DOHH2 (cell line): Measurements from ENCODE around the gene SLC29A3.

ENCODE experiments used
- H3F3A ChIP-seq: fragments of 200-600 bp; sonication (generic), shearing (Covaris generic); 2 replicates; pipeline ENCODE4 v1.6.0; 2016; ENCODE audit warnings: antibody characterized with exemption, mild to moderate bottlenecking; ENCODE audit not compliant: control insufficient read depth, insufficient read depth
- H3K27ac ChIP-seq: fragments of 200-600 bp; sonication (generic); 2 replicates; pipeline ENCODE4 v1.5.1; 2014; ENCODE audit warnings: low read depth, mild to moderate bottlenecking, low read length, moderate library complexity
- H3K27me3 ChIP-seq: fragments of 200-600 bp; sonication (generic); 2 replicates; pipeline ENCODE4 v1.6.1; 2014; ENCODE audit warnings: mild to moderate bottlenecking, low read length, mixed read lengths; ENCODE audit not compliant: control insufficient read depth
- H3K36me3 ChIP-seq: fragments of 200-600 bp; sonication (generic); 2 replicates; pipeline ENCODE4 v1.6.1; 2014; ENCODE audit warnings: mild to moderate bottlenecking, low read length, moderate library complexity, mixed read lengths; ENCODE audit not compliant: control insufficient read depth
- H3K4me1 ChIP-seq: fragments of 200-600 bp; sonication (generic); 2 replicates; pipeline ENCODE4 v1.6.1; 2014; ENCODE audit warnings: mild to moderate bottlenecking, low read length, mixed read lengths; ENCODE audit not compliant: control insufficient read depth
- H3K4me2 ChIP-seq: fragments of 200-600 bp; sonication (generic); 2 replicates; pipeline ENCODE4 v1.6.0; 2014; ENCODE audit warnings: mild to moderate bottlenecking, low read length, moderate library complexity
- H3K4me3 ChIP-seq: fragments of 200-600 bp; sonication (generic); 2 replicates; pipeline ENCODE4 v1.5.1; 2014; ENCODE audit warnings: mild to moderate bottlenecking, low read length, mixed read lengths
- H3K79me2 ChIP-seq: fragments of 200-600 bp; sonication (generic); 2 replicates; pipeline ENCODE4 v1.6.1; 2014; ENCODE audit warnings: mild to moderate bottlenecking, low read length, mixed read lengths; ENCODE audit not compliant: control insufficient read depth
- H3K9me2 ChIP-seq: fragments of 200-600 bp; sonication (generic); replicated peaks from 2 replicates; pipeline ENCODE4 v1.6.1; 2014; ENCODE audit warnings: mild to moderate bottlenecking, low read length, mixed read lengths; ENCODE audit not compliant: control insufficient read depth
- H3K9me3 ChIP-seq: fragments of 200-600 bp; sonication (generic); 2 replicates; pipeline ENCODE4 v1.6.1; 2014; ENCODE audit warnings: antibody characterized with exemption, low read length, mixed read lengths; ENCODE audit not compliant: control insufficient read depth, insufficient read depth
- H4K20me1 ChIP-seq: fragments of 200-600 bp; sonication (generic); 2 replicates; pipeline ENCODE4 v1.6.0; 2014; ENCODE audit warnings: low read depth, mild to moderate bottlenecking, antibody characterized with exemption, low read length, moderate library complexity; ENCODE audit not compliant: control insufficient read depth, insufficient read depth
- EZH2phosphoT487 ChIP-seq: fragments of 200-600 bp; sonication (generic); IDR thresholded peaks from 2 replicates; pipeline ENCODE4 v1.6.1; 2017; ENCODE audit warnings: borderline replicate concordance, mild to moderate bottlenecking, antibody characterized with exemption, low read length, moderate library complexity, mixed read lengths
- TF ChIP-seq, protein P1 (sequence below): fragments of 200-600 bp; sonication (generic); IDR thresholded peaks from one replicate; pipeline ENCODE4 v1.5.1; 2014; ENCODE audit warnings: antibody characterized with exemption, mild to moderate bottlenecking, low read depth, low read length; ENCODE audit not compliant: poor library complexity, severe bottlenecking

SLC29A3 gene

GRCh38 chr10:71319800-71320392, 837 bp downstream of the SLC29A3 start:
- Histone ChIP-seq H3F3A (no peaks in the 10 kb centered on the region), H3K4me3 (peak overlapping the region; percentile 92), H3K4me1 (peaks cover 17% of the 10 kb centered on the region), H3K79me2 (no peaks in the 10 kb centered on the region), H4K20me1 (no peaks in the 10 kb centered on the region), H3K27ac (no peak overlapping the region), H3K36me3 (peaks cover 14% of the 10 kb centered on the region), H3K27me3 (peaks cover 8% of the 10 kb centered on the region), H3K9me2 (no peaks in the 10 kb centered on the region), H3K9me3 (no peaks in the 10 kb centered on the region), H3K4me2 (peak overlapping the region; percentile 94)
- TF ChIP-seq, protein P1, sequence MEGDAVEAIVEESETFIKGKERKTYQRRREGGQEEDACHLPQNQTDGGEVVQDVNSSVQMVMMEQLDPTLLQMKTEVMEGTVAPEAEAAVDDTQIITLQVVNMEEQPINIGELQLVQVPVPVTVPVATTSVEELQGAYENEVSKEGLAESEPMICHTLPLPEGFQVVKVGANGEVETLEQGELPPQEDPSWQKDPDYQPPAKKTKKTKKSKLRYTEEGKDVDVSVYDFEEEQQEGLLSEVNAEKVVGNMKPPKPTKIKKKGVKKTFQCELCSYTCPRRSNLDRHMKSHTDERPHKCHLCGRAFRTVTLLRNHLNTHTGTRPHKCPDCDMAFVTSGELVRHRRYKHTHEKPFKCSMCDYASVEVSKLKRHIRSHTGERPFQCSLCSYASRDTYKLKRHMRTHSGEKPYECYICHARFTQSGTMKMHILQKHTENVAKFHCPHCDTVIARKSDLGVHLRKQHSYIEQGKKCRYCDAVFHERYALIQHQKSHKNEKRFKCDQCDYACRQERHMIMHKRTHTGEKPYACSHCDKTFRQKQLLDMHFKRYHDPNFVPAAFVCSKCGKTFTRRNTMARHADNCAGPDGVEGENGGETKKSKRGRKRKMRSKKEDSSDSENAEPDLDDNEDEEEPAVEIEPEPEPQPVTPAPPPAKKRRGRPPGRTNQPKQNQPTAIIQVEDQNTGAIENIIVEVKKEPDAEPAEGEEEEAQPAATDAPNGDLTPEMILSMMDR: no peak
- TF ChIP-seq EZH2phosphoT487: no peak

- Histone ChIP-seq H3K4me1 (peaks cover 17% of the 10 kb centered on the region), H3K4me2 (no peak overlapping the region)
These were observed 1.5 kb downstream of the SLC29A3 start for GRCh38 chr10:71320592-71320991.

GRCh38 chr10:71321386-71321785, 2.3 kb downstream of the SLC29A3 start:
- no peak overlapping the region for H3K4me2 ChIP-seq
- H3K79me2 ChIP-seq: no peaks in the 10 kb centered on the region
- peaks cover 17% of the 10 kb centered on the region for H3K4me1 ChIP-seq
- H3K36me3 ChIP-seq: peaks cover 14% of the 10 kb centered on the region
- H4K20me1 ChIP-seq: no peaks in the 10 kb centered on the region
- TF ChIP-seq, protein P1: no peak
- TF ChIP-seq EZH2phosphoT487: no peak
- no peaks in the 10 kb centered on the region for H3K9me2 ChIP-seq
- H3K4me3 ChIP-seq: no peak overlapping the region
- no peak overlapping the region for H3K27ac ChIP-seq
- H3K27me3 ChIP-seq: no peaks in the 10 kb centered on the region
- no peaks in the 10 kb centered on the region for H3F3A ChIP-seq
- no peaks in the 10 kb centered on the region for H3K9me3 ChIP-seq

More at GRCh38 chr10:71320592-71320991, 1.5 kb downstream of the SLC29A3 start:
- no peaks in the 10 kb centered on the region for H3K9me3 ChIP-seq
- H3K4me3 ChIP-seq: no peak overlapping the region
- TF ChIP-seq, protein P1: no peak
- TF ChIP-seq EZH2phosphoT487: no peak
- no peaks in the 10 kb centered on the region for H3F3A ChIP-seq
- H3K27me3 ChIP-seq: peaks cover 8% of the 10 kb centered on the region
- no peaks in the 10 kb centered on the region for H3K9me2 ChIP-seq
- H3K27ac ChIP-seq: no peak overlapping the region
- peaks cover 14% of the 10 kb centered on the region for H3K36me3 ChIP-seq
- no peaks in the 10 kb centered on the region for H3K79me2 ChIP-seq
- H4K20me1 ChIP-seq: no peaks in the 10 kb centered on the region
